Colonic mucosa (tissue), 4 donors: ENCODE measurements around the gene KCTD20. TPM values are rescaled to one million over a fixed set of nuclear protein-coding genes. Genes with fewer than 3 reads are reported as not detected.

ENCODE experiments used
- DNase-seq: peaks from one replicate; pipeline ENCODE4 v3.0.0-alpha.2; 2020
- H3K27ac ChIP-seq: fragments of 200-600 bp; one replicate; pipeline ENCODE4 v1.8.0; 2021
- H3K27me3 ChIP-seq: fragments of 200-600 bp; one replicate; pipeline ENCODE4 v1.8.0; 2021
- H3K36me3 ChIP-seq: fragments of 200-600 bp; one replicate; pipeline ENCODE4 v1.8.0; 2021
- H3K4me1 ChIP-seq: fragments of 200-600 bp; one replicate; pipeline ENCODE4 v1.8.0; 2021; ENCODE audit warnings: mild to moderate bottlenecking
- H3K4me3 ChIP-seq: fragments of 200-600 bp; one replicate; pipeline ENCODE4 v1.8.0; 2021
- H3K9ac ChIP-seq, 2 donors: one replicate each; pipeline ENCODE4 v1.7.0; 2013; ENCODE audit warnings: control low read depth in 2 of 2, low read depth in 2 of 2, low read length in 2 of 2
- H3K9me3 ChIP-seq: fragments of 200-600 bp; one replicate; pipeline ENCODE4 v1.8.0; 2021
- intact Hi-C: fragments of 100-400 bp; cut with DNase I; formaldehyde crosslinking; loops from one replicate; pipeline ENCODE4 v1.14.1; 2022
- total RNA-seq, 2 donors: library from RNA; stranded (reverse); fragmentation: NEBNext Ultra II Directional in 1 of 2; extraction: Animal tissue kit (Norgen Biotek cat#: 25700) in 1 of 2; gene quantifications; one replicate each; pipeline ENCODE4 v1.2.1, GENCODE V29; 2021
- TF ChIP-seq, protein P1 (sequence below): fragments of 200-600 bp; IDR thresholded peaks from one replicate; pipeline ENCODE4 v1.8.0; 2022; ENCODE audit warnings: antibody characterized with exemption, mild to moderate bottlenecking
- donor health status: healthy.
- donor health status: DM: no; HTN: no; CAD: no.
- donor health status: DM: no; HTN: no; CAD: no.

The KCTD20 gene
- total RNA-seq, 2 donors from 2014 or later, result 23.8 to 34.9 TPM

DNA sequence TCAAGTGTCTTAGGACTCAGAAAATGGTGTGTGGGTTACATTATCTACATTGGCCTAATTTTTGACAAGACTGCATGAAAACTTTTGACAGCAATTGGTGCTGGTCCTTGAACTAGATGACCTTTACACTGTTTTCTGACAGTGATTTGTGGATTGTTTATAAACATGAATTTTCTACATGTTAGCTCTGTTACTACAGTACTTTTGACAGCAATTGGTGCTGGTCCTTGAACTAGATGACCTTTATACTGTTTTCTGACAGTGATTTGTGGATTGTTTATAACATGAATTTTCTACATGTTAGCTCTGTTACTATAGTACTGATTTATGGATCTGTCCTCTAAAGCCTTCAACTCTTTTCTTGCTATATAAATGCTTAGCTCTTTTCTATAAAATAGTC lies 16.7 kb downstream of the KCTD20 start:
- DNase-seq, result no peak
- Histone ChIP-seq H3K36me3 (no peaks in the 10 kb centered on the region), H3K27me3 (no peaks in the 10 kb centered on the region), H3K27ac (no peak overlapping the region), H3K9me3 (no peaks in the 10 kb centered on the region), H3K4me1 (no peaks in the 10 kb centered on the region), H3K4me3 (no peak overlapping the region), H3K9ac (no peak overlapping the region)
- intact Hi-C loops, result no loop called here
- TF ChIP-seq, protein P1, sequence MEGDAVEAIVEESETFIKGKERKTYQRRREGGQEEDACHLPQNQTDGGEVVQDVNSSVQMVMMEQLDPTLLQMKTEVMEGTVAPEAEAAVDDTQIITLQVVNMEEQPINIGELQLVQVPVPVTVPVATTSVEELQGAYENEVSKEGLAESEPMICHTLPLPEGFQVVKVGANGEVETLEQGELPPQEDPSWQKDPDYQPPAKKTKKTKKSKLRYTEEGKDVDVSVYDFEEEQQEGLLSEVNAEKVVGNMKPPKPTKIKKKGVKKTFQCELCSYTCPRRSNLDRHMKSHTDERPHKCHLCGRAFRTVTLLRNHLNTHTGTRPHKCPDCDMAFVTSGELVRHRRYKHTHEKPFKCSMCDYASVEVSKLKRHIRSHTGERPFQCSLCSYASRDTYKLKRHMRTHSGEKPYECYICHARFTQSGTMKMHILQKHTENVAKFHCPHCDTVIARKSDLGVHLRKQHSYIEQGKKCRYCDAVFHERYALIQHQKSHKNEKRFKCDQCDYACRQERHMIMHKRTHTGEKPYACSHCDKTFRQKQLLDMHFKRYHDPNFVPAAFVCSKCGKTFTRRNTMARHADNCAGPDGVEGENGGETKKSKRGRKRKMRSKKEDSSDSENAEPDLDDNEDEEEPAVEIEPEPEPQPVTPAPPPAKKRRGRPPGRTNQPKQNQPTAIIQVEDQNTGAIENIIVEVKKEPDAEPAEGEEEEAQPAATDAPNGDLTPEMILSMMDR, result no peak

DNA sequence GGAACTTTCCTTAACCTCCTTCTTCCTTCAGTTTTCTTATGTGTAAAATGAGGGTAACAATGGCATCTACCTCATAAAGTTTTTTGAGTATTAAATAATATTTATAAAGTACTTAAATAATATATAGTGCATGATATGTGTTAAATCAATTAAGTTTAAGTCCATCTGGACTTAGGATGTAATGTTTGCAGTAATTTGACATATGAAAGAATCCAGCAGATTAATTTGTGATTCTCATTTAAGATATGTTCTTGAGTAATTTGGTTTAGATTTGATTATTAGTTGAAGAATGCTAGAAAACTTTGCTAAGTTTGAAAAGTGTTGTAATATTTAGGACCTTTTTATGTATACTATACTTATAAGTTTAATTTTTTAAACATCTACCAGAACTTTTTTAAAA lies 18.1 kb downstream of the KCTD20 start:
- no peaks in the 10 kb centered on the region for H3K27me3 ChIP-seq
- H3K9me3 ChIP-seq, result no peaks in the 10 kb centered on the region
- no peaks in the 10 kb centered on the region for H3K4me1 ChIP-seq
- no peak overlapping the region for H3K4me3 ChIP-seq
- H3K36me3 ChIP-seq, result no peaks in the 10 kb centered on the region
- no peak overlapping the region for H3K27ac ChIP-seq
- no peak for DNase-seq
- H3K9ac ChIP-seq, result no peak overlapping the region
- intact Hi-C loops, result no loop called here
- TF ChIP-seq, protein P1, result no peak

DNA sequence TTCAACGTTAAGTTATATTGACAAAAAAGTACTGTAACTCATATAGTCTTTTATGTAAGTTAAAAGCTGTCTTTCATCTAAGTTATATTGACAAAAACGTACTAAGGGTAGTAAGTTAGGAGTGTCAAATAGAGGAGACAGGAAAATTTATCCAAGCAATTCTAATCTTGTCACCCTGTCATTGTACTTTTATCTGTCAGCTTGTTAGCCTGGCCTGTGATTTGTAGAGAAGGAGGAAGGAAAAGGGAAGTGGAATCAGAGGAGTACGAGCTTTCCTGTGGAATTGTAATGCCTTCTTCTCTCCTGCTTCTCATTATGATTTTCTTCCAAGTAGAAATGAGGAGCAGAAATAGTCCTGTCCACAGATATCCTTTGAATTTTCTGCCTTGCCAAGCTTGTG lies 18.8 kb downstream of the KCTD20 start:
- no peak overlapping the region for H3K4me3 ChIP-seq
- H3K9ac ChIP-seq, result no peak overlapping the region
- intact Hi-C loops, result no loop called here
- no peak overlapping the region for H3K27ac ChIP-seq
- DNase-seq, result no peak
- H3K4me1 ChIP-seq, result no peaks in the 10 kb centered on the region
- H3K9me3 ChIP-seq, result no peaks in the 10 kb centered on the region
- TF ChIP-seq, protein P1, result no peak
- H3K27me3 ChIP-seq, result no peaks in the 10 kb centered on the region
- H3K36me3 ChIP-seq, result no peaks in the 10 kb centered on the region

DNA sequence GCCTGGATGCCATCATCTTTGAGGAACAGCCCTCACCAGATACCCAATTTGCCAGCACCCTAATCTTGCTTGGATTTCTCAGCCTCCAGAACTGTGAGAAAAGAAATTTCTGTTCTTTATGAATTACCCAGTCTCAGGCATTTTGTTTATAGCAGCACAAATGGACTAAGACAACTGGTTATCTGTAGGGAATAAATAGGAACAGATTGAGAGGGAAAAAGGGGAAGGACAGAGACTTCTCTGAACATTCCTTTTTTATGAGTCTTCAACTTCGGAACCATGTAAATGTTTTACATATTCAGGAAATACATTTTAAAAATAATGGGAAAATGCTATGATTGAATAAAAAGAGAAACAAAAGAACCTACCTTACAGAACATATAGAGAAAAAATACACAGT lies 20.9 kb downstream of the KCTD20 start:
- Histone ChIP-seq H3K9ac (no peak overlapping the region), H3K4me3 (no peak overlapping the region)
- intact Hi-C loops, result no loop called here

DNA sequence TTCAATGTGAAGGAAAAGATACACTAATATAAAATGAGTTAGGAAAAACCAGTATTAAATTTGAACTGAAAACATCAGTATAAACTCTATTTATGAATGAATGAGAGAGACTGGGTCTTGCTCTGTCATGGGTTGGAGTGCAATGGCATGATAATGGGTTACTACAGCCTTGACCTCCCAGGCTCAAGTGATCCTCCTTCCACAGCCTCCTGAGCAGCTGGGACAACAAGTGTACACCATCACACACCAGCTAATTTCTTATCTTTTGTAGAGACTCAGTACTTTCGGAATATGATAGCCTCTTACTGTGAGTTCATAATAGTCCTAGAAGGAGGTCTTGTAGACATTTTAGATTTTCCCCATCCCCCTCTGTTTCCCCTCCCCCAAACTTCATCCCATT lies 21.4 kb downstream of the KCTD20 start:
- H3K27me3 ChIP-seq, result no peaks in the 10 kb centered on the region
- H3K4me1 ChIP-seq, result no peaks in the 10 kb centered on the region
- H3K9ac ChIP-seq, result no peak overlapping the region
- DNase-seq, result no peak
- no peaks in the 10 kb centered on the region for H3K9me3 ChIP-seq
- TF ChIP-seq, protein P1, result no peak
- intact Hi-C loops, result no loop called here
- no peaks in the 10 kb centered on the region for H3K36me3 ChIP-seq
- no peak overlapping the region for H3K4me3 ChIP-seq
- H3K27ac ChIP-seq, result no peak overlapping the region

More for the DNA sequence above, 20.9 kb downstream of the KCTD20 start:
- Histone ChIP-seq H3K27me3 (no peaks in the 10 kb centered on the region), H3K9me3 (no peaks in the 10 kb centered on the region), H3K36me3 (no peaks in the 10 kb centered on the region), H3K4me1 (no peaks in the 10 kb centered on the region), H3K27ac (no peak overlapping the region)
- DNase-seq, result no peak
- TF ChIP-seq, protein P1, result no peak

DNA sequence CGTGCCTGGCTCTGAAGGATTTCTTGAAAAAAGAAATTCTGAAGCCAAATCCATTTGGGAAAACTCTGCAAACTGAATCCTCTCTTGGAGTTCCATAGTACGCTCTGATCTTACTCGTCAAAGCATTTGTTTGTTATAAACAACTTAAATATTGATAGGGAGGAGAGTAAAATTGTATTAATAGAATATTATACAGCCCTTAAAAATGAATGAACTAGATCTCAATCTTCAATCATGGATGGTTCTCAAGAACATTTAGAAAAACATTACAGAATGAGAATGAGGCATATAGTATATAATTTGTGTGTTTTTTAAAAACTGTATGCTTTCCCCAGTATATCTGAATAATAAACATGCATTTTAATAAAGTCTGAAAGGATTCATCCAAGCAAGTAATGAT lies 24.8 kb downstream of the KCTD20 start:
- Histone ChIP-seq H3K27ac (no peak overlapping the region), H3K9ac (no peak overlapping the region), H3K4me1 (no peaks in the 10 kb centered on the region), H3K36me3 (no peaks in the 10 kb centered on the region), H3K27me3 (no peaks in the 10 kb centered on the region), H3K4me3 (no peak overlapping the region), H3K9me3 (no peaks in the 10 kb centered on the region)
- DNase-seq, result no peak
- intact Hi-C loops, result no loop called here
- TF ChIP-seq, protein P1, result no peak
